Activated T-cell treated with anti-CD3 and anti-CD28 coated beads, Interleukin-2, amount 50 U/mL, for 4 hours (primary cell): ENCODE results near the gene TRIM8. TPM values are rescaled to one million over a fixed set of nuclear protein-coding genes. Genes with fewer than 3 reads are reported as not detected.

Source experiments
- ATAC-seq, 2 donors: fragments of 200-7000 bp; cut with Tn5 transposase; one replicate each; pipeline ENCODE4 v1.10.0; 2021
- DNase-seq: peaks from one replicate; pipeline ENCODE4 v3.0.0-alpha.2; 2020
- H3K27me3 Mint-ChIP-seq: one replicate; pipeline ENCODE4 v1.8.0; 2021; ENCODE audit warnings: low read depth, mixed read lengths
- H3K36me3 Mint-ChIP-seq: one replicate; pipeline ENCODE4 v1.8.0; 2022; ENCODE audit warnings: mixed read lengths; ENCODE audit not compliant: insufficient read depth
- H3K4me1 Mint-ChIP-seq: one replicate; pipeline ENCODE4 v1.8.0; 2021; ENCODE audit warnings: low read depth, mixed read lengths
- H3K4me3 Mint-ChIP-seq: one replicate; pipeline ENCODE4 v1.8.0; 2021; ENCODE audit warnings: mild to moderate bottlenecking, moderate library complexity, mixed read lengths
- H3K9me3 Mint-ChIP-seq: one replicate; pipeline ENCODE4 v1.8.0; 2021; ENCODE audit warnings: mixed read lengths
- total RNA-seq, 3 donors: library from RNA; stranded (reverse); gene quantifications; one replicate each; pipeline ENCODE4 v1.2.1, GENCODE V29; 2021

The TRIM8 gene
- total RNA-seq, 3 donors from 2014 or later: 53.9 to 67.6 (median 59.9) TPM

GRCh38 chr10:102610441-102610887 is 33.8 kb upstream of the TRIM8 start:
- no peak overlapping the region for H3K4me3 Mint-ChIP-seq
- no peaks in the 10 kb centered on the region for H3K27me3 Mint-ChIP-seq
- DNase-seq: no peak
- peaks cover 5% of the 10 kb centered on the region for H3K36me3 Mint-ChIP-seq
- H3K9me3 Mint-ChIP-seq: no peaks in the 10 kb centered on the region
- ATAC-seq: no peak
- peaks cover 43% of the 10 kb centered on the region for H3K4me1 Mint-ChIP-seq

GRCh38 chr10:102611514-102612087 is 32.7 kb upstream of the TRIM8 start:
- Mint-ChIP-seq H3K4me3 (peak overlapping the region; percentile 11), H3K36me3 (peaks cover 4% of the 10 kb centered on the region), H3K27me3 (no peaks in the 10 kb centered on the region), H3K4me1 (peaks cover 43% of the 10 kb centered on the region), H3K9me3 (no peaks in the 10 kb centered on the region)
- ATAC-seq (no peak), DNase-seq (no peak)

GRCh38 chr10:102612964-102613275 is 31.4 kb upstream of the TRIM8 start:
- no peaks in the 10 kb centered on the region for H3K27me3 Mint-ChIP-seq
- peaks cover 43% of the 10 kb centered on the region for H3K4me1 Mint-ChIP-seq
- ATAC-seq: peak; percentile 76 to 79
- no peaks in the 10 kb centered on the region for H3K9me3 Mint-ChIP-seq
- DNase-seq: peak; percentile 51
- H3K4me3 Mint-ChIP-seq: no peak overlapping the region
- peaks cover 7% of the 10 kb centered on the region for H3K36me3 Mint-ChIP-seq

- DNase-seq (no peak), ATAC-seq (peak; percentile 15 to 21)
- Mint-ChIP-seq H3K36me3 (peaks cover 8% of the 10 kb centered on the region), H3K9me3 (no peaks in the 10 kb centered on the region), H3K4me1 (peaks cover 41% of the 10 kb centered on the region), H3K4me3 (no peak overlapping the region), H3K27me3 (no peaks in the 10 kb centered on the region)
Observed at GRCh38 chr10:102613286-102613685, 31.0 kb upstream of the TRIM8 start.

GRCh38 chr10:102613785-102614184 is 30.5 kb upstream of the TRIM8 start:
- H3K27me3 Mint-ChIP-seq: no peaks in the 10 kb centered on the region
- peaks cover 40% of the 10 kb centered on the region for H3K4me1 Mint-ChIP-seq
- DNase-seq (no peak), ATAC-seq (no peak)
- no peaks in the 10 kb centered on the region for H3K9me3 Mint-ChIP-seq
- H3K4me3 Mint-ChIP-seq: no peak overlapping the region
- peaks cover 8% of the 10 kb centered on the region for H3K36me3 Mint-ChIP-seq

GRCh38 chr10:102614888-102615287 is 29.4 kb upstream of the TRIM8 start:
- DNase-seq (no peak), ATAC-seq (no peak)
- Mint-ChIP-seq H3K27me3 (no peaks in the 10 kb centered on the region), H3K4me3 (no peak overlapping the region), H3K9me3 (no peaks in the 10 kb centered on the region), H3K36me3 (peaks cover 8% of the 10 kb centered on the region), H3K4me1 (peaks cover 33% of the 10 kb centered on the region)

GRCh38 chr10:102615361-102615760 is 28.9 kb upstream of the TRIM8 start:
- Mint-ChIP-seq H3K9me3 (no peaks in the 10 kb centered on the region), H3K36me3 (peaks cover 8% of the 10 kb centered on the region), H3K4me1 (peaks cover 30% of the 10 kb centered on the region), H3K27me3 (no peaks in the 10 kb centered on the region), H3K4me3 (no peak overlapping the region)
- no peak for ATAC-seq
- DNase-seq: no peak

- H3K4me3 Mint-ChIP-seq: no peak overlapping the region
- peaks cover 8% of the 10 kb centered on the region for H3K36me3 Mint-ChIP-seq
- DNase-seq: no peak
- H3K27me3 Mint-ChIP-seq: no peaks in the 10 kb centered on the region
- H3K4me1 Mint-ChIP-seq: peaks cover 22% of the 10 kb centered on the region
- H3K9me3 Mint-ChIP-seq: no peaks in the 10 kb centered on the region
- ATAC-seq: no peak
Observed at GRCh38 chr10:102616066-102616770, 28.1 kb upstream of the TRIM8 start.

- no peak for DNase-seq
- no peak for ATAC-seq
- H3K4me3 Mint-ChIP-seq: no peak overlapping the region
- H3K9me3 Mint-ChIP-seq: no peaks in the 10 kb centered on the region
- H3K4me1 Mint-ChIP-seq: peaks cover 14% of the 10 kb centered on the region
- H3K27me3 Mint-ChIP-seq: no peaks in the 10 kb centered on the region
- peaks cover 8% of the 10 kb centered on the region for H3K36me3 Mint-ChIP-seq
Observed at GRCh38 chr10:102617041-102617440, 27.2 kb upstream of the TRIM8 start.

GRCh38 chr10:102617816-102618215 is 26.5 kb upstream of the TRIM8 start:
- Mint-ChIP-seq H3K27me3 (no peaks in the 10 kb centered on the region), H3K4me3 (no peak overlapping the region), H3K36me3 (peaks cover 8% of the 10 kb centered on the region), H3K9me3 (no peaks in the 10 kb centered on the region), H3K4me1 (peaks cover 8% of the 10 kb centered on the region)
- ATAC-seq: no peak
- DNase-seq: no peak

- Mint-ChIP-seq H3K4me3 (no peak overlapping the region), H3K9me3 (no peaks in the 10 kb centered on the region), H3K4me1 (no peaks in the 10 kb centered on the region), H3K27me3 (no peaks in the 10 kb centered on the region), H3K36me3 (peaks cover 10% of the 10 kb centered on the region)
- ATAC-seq (no peak), DNase-seq (no peak)
Observed at GRCh38 chr10:102619281-102619981, 24.8 kb upstream of the TRIM8 start.

GRCh38 chr10:102620138-102620590 is 24.1 kb upstream of the TRIM8 start:
- no peak for DNase-seq
- no peaks in the 10 kb centered on the region for H3K4me1 Mint-ChIP-seq
- H3K9me3 Mint-ChIP-seq: no peaks in the 10 kb centered on the region
- no peak overlapping the region for H3K4me3 Mint-ChIP-seq
- peaks cover 9% of the 10 kb centered on the region for H3K36me3 Mint-ChIP-seq
- no peaks in the 10 kb centered on the region for H3K27me3 Mint-ChIP-seq
- no peak for ATAC-seq

GRCh38 chr10:102620591-102621442 is 23.5 kb upstream of the TRIM8 start:
- no peak for ATAC-seq
- Mint-ChIP-seq H3K9me3 (no peaks in the 10 kb centered on the region), H3K36me3 (peaks cover 9% of the 10 kb centered on the region), H3K27me3 (no peaks in the 10 kb centered on the region), H3K4me3 (peak overlapping the region; percentile 17), H3K4me1 (no peaks in the 10 kb centered on the region)
- no peak for DNase-seq
